Calu3 (cell line): ENCODE results near the gene CCDC121. TPM values are rescaled to one million over a fixed set of nuclear protein-coding genes. Genes with fewer than 3 reads are reported as not detected.

ENCODE experiments used
- Bru-seq: library from RNA; stranded (reverse); fragments of 400-500 nt; gene quantifications from one replicate; lab custom pipeline; 2021; lab: Mats Ljungman, UMichigan
- BruChase-seq, 2 experiments: library from RNA; stranded (reverse); fragments of 400-500 nt; gene quantifications; one replicate each; lab custom pipeline; 2021; lab: Mats Ljungman, UMichigan
- BruUV-seq: library from RNA; stranded (reverse); fragments of 400-500 nt; replicated peaks from 2 replicates; lab custom pipeline; 2021; lab: Mats Ljungman, UMichigan
- CTCF ChIA-PET: fragments of 300-600 bp; sonication (Branson Sonifier 250); formaldehyde crosslinking; loops from one replicate; lab custom pipeline; 2022; ENCODE audit warnings: antibody characterized with exemption; lab: Charles Lee
- DNase-seq: peaks from one replicate; pipeline ENCODE4 v3.0.0; 2022
- H3K27ac Mint-ChIP-seq: one replicate; pipeline ENCODE4 v1.8.0; 2022; ENCODE audit warnings: mixed read lengths; ENCODE audit not compliant: unreplicated experiment
- H3K27me3 Mint-ChIP-seq: one replicate; pipeline ENCODE4 v1.8.0; 2022; ENCODE audit warnings: mixed read lengths; ENCODE audit not compliant: unreplicated experiment
- H3K36me3 Mint-ChIP-seq: one replicate; pipeline ENCODE4 v1.8.0; 2022; ENCODE audit warnings: mild to moderate bottlenecking, moderate library complexity, mixed read lengths; ENCODE audit not compliant: insufficient read depth, unreplicated experiment
- H3K4me1 Mint-ChIP-seq: one replicate; pipeline ENCODE4 v1.8.0; 2022; ENCODE audit warnings: mild to moderate bottlenecking, low read depth, mixed read lengths; ENCODE audit not compliant: unreplicated experiment
- H3K4me3 Mint-ChIP-seq: one replicate; pipeline ENCODE4 v1.8.0; 2022; ENCODE audit warnings: mild to moderate bottlenecking, low read depth, moderate library complexity, mixed read lengths; ENCODE audit not compliant: unreplicated experiment
- H3K9me3 Mint-ChIP-seq: one replicate; pipeline ENCODE4 v1.8.0; 2022; ENCODE audit warnings: low read depth, mixed read lengths; ENCODE audit not compliant: unreplicated experiment
- intact Hi-C: fragments of 100-400 bp; cut with micrococcal nuclease; formaldehyde crosslinking; loops from one replicate; pipeline ENCODE4 v1.10.0; 2022; ENCODE audit not compliant: unreplicated experiment
- long read RNA-seq: library from polyadenylated mRNA; stranded (forward); transcript quantifications from one replicate; pipeline ENCODE4 v2.0.0, GENCODE V29; 2022
- total RNA-seq: library from RNA; stranded (reverse); gene quantifications from 2 replicates; pipeline ENCODE4 v1.2.3, GENCODE V29; 2022
- TF ChIP-seq, protein P1 (sequence below): fragments of 200-600 bp; IDR thresholded peaks from one replicate; pipeline ENCODE4 v1.8.0; 2022; ENCODE audit warnings: antibody characterized with exemption; ENCODE audit not compliant: unreplicated experiment

Gene CCDC121, protein sequence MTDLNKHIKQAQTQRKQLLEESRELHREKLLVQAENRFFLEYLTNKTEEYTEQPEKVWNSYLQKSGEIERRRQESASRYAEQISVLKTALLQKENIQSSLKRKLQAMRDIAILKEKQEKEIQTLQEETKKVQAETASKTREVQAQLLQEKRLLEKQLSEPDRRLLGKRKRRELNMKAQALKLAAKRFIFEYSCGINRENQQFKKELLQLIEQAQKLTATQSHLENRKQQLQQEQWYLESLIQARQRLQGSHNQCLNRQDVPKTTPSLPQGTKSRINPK
- total RNA-seq: 5.5 and 6.3 TPM in 2 replicates
- percentile 53 among the genes with signal in this experiment for Bru-seq, nascent RNA
- BruChase-seq, experiment 1, labeled RNA remaining after a 6-hour chase: percentile 60 among the genes with signal in this experiment
- BruChase-seq, experiment 2, labeled RNA remaining after a 2-hour chase: percentile 75 among the genes with signal in this experiment
- long read RNA-seq, transcript CCDC121-201 (2 exons, 2,342 nt): major isoform, 6 of 9 reads
- long read RNA-seq, partial matches to known transcripts: 0 of 9 reads
- long read RNA-seq, other reads (novel, unspliced or antisense): 0 of 9 reads

DNA sequence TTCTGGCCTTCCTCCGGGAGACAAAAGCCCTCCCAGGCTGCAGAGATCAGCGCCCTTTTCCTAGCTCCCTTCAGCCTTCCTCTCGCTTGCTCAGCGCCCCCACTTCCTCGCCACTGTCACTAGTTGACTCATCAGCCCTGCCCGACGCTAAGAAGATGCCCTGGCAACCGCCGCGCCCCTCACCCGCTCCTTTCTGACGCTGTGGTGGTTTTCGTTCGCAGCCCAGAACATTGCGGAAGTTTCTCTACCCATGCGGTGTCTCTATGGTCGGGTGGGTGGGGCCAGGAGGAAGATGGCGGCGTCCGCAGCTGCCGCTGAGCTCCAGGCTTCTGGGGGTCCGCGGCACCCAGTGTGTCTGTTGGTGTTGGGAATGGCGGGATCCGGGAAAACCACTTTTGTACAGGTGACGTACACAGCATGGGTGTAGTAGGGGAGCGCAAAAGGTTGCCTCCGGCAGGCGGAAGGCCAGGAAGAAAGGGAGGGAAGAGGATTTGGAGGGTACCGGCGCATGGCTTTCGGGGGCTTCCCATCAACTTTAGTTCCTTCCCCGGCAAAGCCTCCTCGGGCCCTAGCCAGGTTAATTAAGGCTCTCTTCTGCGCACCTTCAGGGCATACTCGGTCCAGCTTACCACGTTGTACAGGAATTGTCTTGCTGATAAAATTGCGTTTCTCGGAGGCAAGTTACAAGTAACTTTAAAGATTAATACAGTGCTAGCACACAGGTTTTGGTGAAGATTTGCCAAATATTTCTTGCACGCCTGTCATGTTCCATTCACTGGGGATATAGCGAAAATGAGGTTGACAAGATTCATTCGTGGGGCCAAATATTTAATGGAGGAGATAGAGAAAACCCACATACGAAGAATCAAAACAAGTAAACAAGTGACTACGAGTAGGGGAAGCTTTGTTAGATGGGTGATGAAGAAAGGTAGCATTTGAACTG is at the start of gene CCDC121, which contains the start of gene GPN1:
CCDC121 (minus strand) TSS at position 246 of the 943 bp plus-strand sequence. CDS start 1,213 bp downstream, outside the sequence.
GPN1 (plus strand) TSS at position 284 of the 943 bp plus-strand sequence; CDS start at position 293, 9 bp downstream.
- CTCF ChIA-PET: interaction anchor here (2.7 kb wide), 1 partner anchor 54 kb away, joined by 14 read pairs; no protein-coding TSS in a partner anchor
- H3K4me3 Mint-ChIP-seq: no peak within 1 kb of the TSS
- DNase-seq: peak; percentile 90
- peaks cover 14% of the 10 kb centered on the region for H3K4me1 Mint-ChIP-seq
- H3K27ac Mint-ChIP-seq: no peak within 1 kb of the TSS
- no TSS peak for BruUV-seq
- no peaks in the 10 kb centered on the region for H3K27me3 Mint-ChIP-seq
- H3K36me3 Mint-ChIP-seq: peaks cover 12% of the 10 kb centered on the region
- intact Hi-C loops: loop anchor here (10.0 kb wide), 2 partner anchors 134 to 224 kb away; partner anchors contain the start of genes FNDC4, GCKR and PPM1G
- no peaks in the 10 kb centered on the region for H3K9me3 Mint-ChIP-seq
- TF ChIP-seq, protein P1, sequence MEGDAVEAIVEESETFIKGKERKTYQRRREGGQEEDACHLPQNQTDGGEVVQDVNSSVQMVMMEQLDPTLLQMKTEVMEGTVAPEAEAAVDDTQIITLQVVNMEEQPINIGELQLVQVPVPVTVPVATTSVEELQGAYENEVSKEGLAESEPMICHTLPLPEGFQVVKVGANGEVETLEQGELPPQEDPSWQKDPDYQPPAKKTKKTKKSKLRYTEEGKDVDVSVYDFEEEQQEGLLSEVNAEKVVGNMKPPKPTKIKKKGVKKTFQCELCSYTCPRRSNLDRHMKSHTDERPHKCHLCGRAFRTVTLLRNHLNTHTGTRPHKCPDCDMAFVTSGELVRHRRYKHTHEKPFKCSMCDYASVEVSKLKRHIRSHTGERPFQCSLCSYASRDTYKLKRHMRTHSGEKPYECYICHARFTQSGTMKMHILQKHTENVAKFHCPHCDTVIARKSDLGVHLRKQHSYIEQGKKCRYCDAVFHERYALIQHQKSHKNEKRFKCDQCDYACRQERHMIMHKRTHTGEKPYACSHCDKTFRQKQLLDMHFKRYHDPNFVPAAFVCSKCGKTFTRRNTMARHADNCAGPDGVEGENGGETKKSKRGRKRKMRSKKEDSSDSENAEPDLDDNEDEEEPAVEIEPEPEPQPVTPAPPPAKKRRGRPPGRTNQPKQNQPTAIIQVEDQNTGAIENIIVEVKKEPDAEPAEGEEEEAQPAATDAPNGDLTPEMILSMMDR: no peak

DNA sequence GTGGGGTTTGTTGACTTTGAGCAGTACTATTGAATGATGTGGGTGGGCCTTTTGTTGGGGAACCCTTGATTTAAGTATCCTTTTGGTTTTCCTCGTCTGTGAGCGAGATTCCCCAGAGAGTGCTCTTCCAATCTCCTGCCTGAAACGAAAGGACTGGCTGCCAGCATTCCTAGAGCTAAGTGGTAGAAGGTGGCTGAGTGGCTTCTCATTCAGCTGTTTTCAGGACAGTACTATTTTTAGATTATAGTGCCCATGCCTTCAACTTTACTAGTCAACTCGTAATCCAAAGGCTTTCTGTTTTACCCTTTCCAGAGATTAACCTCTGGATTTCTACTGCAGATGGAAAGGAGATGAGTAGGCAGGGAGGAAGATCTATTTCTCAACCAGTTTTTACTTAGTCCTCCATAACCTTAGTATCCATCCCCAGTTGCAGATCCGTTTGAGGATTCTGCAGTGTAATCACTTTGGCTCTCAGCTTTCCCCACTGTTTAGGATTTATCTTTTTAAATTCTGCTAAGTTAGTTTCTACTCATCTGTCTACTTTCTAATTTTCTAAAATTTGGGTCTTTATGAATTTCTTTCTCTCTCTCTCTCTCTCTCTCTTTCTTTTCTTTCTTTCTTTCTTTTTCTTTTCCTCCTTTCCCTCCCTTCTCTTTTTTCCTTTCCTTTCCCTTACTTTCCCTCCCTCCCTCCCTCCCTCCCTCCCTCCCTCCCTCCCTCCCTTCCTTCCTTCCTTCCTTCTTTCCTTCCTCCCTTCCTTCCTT is 44.1 kb upstream of the CCDC121 start:
- intact Hi-C loops: no loop called here
- CTCF ChIA-PET: interaction anchor here (0.6 kb wide), 1 partner anchor 9 kb away, joined by 8 read pairs; no protein-coding TSS in a partner anchor
- no peaks in the 10 kb centered on the region for H3K9me3 Mint-ChIP-seq
- H3K27ac Mint-ChIP-seq: no peak overlapping the region
- peaks cover 25% of the 10 kb centered on the region for H3K36me3 Mint-ChIP-seq
- no peaks in the 10 kb centered on the region for H3K27me3 Mint-ChIP-seq
- H3K4me3 Mint-ChIP-seq: no peak overlapping the region
- TF ChIP-seq, protein P1: no peak
- no peak for DNase-seq
- no TSS peak for BruUV-seq
- no peaks in the 10 kb centered on the region for H3K4me1 Mint-ChIP-seq

DNA sequence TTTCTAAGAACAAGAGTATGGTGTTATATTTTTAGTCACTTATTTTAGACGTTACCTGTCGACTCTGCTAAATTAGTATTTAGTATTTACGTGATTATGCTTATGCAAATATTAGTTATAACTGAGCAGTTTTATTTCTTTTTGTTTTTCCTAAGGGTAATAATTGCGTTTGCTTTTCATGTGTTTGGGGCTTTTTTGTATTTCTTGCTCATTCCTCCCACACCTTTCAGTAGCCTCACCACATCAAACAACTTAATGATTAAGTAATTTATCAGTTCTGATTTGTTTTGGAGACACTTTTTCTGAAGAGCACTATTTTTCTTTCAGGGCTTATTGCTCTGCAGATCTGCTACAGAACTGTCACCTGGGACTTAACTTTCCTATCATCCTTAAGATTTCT is 42.4 kb upstream of the CCDC121 start:
- TF ChIP-seq, protein P1: no peak
- intact Hi-C loops: no loop called here
- H3K27me3 Mint-ChIP-seq: no peaks in the 10 kb centered on the region
- DNase-seq: no peak
- H3K9me3 Mint-ChIP-seq: no peaks in the 10 kb centered on the region
- CTCF ChIA-PET: interaction anchor here (0.6 kb wide), 2 partner anchors 75 to 219 kb away, joined by 3 to 4 read pairs; partner anchors contain the start of genes BABAM2 and RBKS
- no peak overlapping the region for H3K27ac Mint-ChIP-seq
- peaks cover 20% of the 10 kb centered on the region for H3K36me3 Mint-ChIP-seq
- no peak overlapping the region for H3K4me3 Mint-ChIP-seq
- H3K4me1 Mint-ChIP-seq: no peaks in the 10 kb centered on the region
- BruUV-seq: no TSS peak
